NAMALWA (cell line): ENCODE measurements around the gene FAM153A.
"Not testable (repeated sequence)": the region's sequence is repeated elsewhere in the genome, so short reads cannot be mapped to it uniquely, and the experiment has no call there.

Experiments
- DNase-seq: peaks from one replicate; pipeline ENCODE4 v3.0.0-alpha.2; 2015; ENCODE audit warnings: low spot score

The FAM153A gene

GRCh38 chr5:177782792-177783633 is at the start of gene FAM153A:
TSS of gene FAM153A (minus strand) at chr5:177782899.
- not testable (repeated sequence) for DNase-seq

GRCh38 chr5:177832287-177832686 is 49.6 kb upstream of the FAM153A start:
- not testable (repeated sequence) for DNase-seq

- DNase-seq, result not testable (repeated sequence)
These were observed 43.4 kb upstream of the FAM153A start for GRCh38 chr5:177826073-177826472.

- not testable (repeated sequence) for DNase-seq
These were observed 42.1 kb upstream of the FAM153A start for GRCh38 chr5:177824776-177825175.

GRCh38 chr5:177822489-177822888 is 39.8 kb upstream of the FAM153A start:
- DNase-seq, result not testable (repeated sequence)

GRCh38 chr5:177819664-177820063 is 37.0 kb upstream of the FAM153A start:
- DNase-seq, result not testable (repeated sequence)

GRCh38 chr5:177812814-177813425 is 30.2 kb upstream of the FAM153A start:
- not testable (repeated sequence) for DNase-seq

- DNase-seq, result not testable (repeated sequence)
These were observed 29.6 kb upstream of the FAM153A start for GRCh38 chr5:177812160-177812743.

- not testable (repeated sequence) for DNase-seq
These were observed 26.7 kb upstream of the FAM153A start for GRCh38 chr5:177809209-177809913.

- DNase-seq, result not testable (repeated sequence)
These were observed 25.7 kb upstream of the FAM153A start for GRCh38 chr5:177808420-177808819.

- DNase-seq, result not testable (repeated sequence)
These were observed 24.6 kb upstream of the FAM153A start for GRCh38 chr5:177807265-177807664.

- not testable (repeated sequence) for DNase-seq
These were observed 18.7 kb upstream of the FAM153A start for GRCh38 chr5:177801427-177801826.

- DNase-seq, result not testable (repeated sequence)
These were observed 15.6 kb upstream of the FAM153A start for GRCh38 chr5:177798237-177798840.

GRCh38 chr5:177793272-177793671 is 10.6 kb upstream of the FAM153A start:
- not testable (repeated sequence) for DNase-seq

- DNase-seq, result not testable (repeated sequence)
These were observed 8.9 kb upstream of the FAM153A start for GRCh38 chr5:177791649-177792048.

- DNase-seq, result not testable (repeated sequence)
These were observed 530 bp downstream of the FAM153A start for GRCh38 chr5:177782169-177782568.

- DNase-seq, result not testable (repeated sequence)
These were observed 11.5 kb downstream of the FAM153A start for GRCh38 chr5:177771206-177771605.

GRCh38 chr5:177770646-177771045 is 12.1 kb downstream of the FAM153A start:
- DNase-seq, result not testable (repeated sequence)

- peak; percentile 5 for DNase-seq
These were observed 18.8 kb downstream of the FAM153A start for GRCh38 chr5:177763737-177764508.

GRCh38 chr5:177760954-177761353 is 21.7 kb downstream of the FAM153A start:
- DNase-seq, result not testable (repeated sequence)

- not testable (repeated sequence) for DNase-seq
These were observed 35.3 kb downstream of the FAM153A start for GRCh38 chr5:177747354-177747753.
